ENCODE measurements around the gene GP9.

DNA sequence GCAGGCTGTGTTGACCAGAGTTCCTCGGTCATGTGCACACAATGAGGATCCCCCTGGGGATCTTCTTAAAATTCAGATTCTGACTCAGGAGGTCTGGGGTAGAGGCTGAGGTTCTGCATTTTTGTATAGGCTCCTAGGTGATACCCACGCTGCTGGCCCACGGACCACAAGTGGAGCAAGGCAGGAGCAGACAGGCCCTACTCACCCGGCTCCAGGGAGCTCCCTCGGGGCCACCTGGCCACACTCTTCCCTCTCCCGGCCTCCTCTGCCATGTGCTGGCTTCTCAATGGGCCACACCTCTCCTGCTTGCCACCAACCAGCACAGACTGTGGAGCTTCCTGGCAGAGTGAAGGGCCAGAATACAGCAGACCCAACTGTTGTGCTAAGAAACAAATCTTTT is 23.9 kb downstream of the GP9 start:
- TF ChIP-seq POLR2A (IDR thresholded peaks at IDR 0.05; ENCODE audit: low read depth) = no peak
- TF ChIP-seq, protein P1, sequence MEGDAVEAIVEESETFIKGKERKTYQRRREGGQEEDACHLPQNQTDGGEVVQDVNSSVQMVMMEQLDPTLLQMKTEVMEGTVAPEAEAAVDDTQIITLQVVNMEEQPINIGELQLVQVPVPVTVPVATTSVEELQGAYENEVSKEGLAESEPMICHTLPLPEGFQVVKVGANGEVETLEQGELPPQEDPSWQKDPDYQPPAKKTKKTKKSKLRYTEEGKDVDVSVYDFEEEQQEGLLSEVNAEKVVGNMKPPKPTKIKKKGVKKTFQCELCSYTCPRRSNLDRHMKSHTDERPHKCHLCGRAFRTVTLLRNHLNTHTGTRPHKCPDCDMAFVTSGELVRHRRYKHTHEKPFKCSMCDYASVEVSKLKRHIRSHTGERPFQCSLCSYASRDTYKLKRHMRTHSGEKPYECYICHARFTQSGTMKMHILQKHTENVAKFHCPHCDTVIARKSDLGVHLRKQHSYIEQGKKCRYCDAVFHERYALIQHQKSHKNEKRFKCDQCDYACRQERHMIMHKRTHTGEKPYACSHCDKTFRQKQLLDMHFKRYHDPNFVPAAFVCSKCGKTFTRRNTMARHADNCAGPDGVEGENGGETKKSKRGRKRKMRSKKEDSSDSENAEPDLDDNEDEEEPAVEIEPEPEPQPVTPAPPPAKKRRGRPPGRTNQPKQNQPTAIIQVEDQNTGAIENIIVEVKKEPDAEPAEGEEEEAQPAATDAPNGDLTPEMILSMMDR (IDR thresholded peaks at IDR 0.05) = no peak
- no peak for TF ChIP-seq EP300 (IDR thresholded peaks at IDR 0.05)
- TF ChIP-seq POLR2AphosphoS5 (IDR thresholded peaks at IDR 0.05) = no peak
